ENCODE results near the gene TRDMT1.

- TF ChIP-seq CTCF (IDR thresholded peaks at IDR 0.05) (no peak), POLR2A (IDR thresholded peaks at IDR 0.05) (no peak)
Measured at GRCh38 chr10:17119845-17120244, 81.6 kb downstream of the TRDMT1 start.

Measured in testis (tissue), 2 donors.